ENCODE measurements around the gene RASA3. TPM values are rescaled to one million over a fixed set of nuclear protein-coding genes. Genes with fewer than 3 reads are reported as not detected.

Gene RASA3
- total and polyA plus RNA-seq, 11 donors = 4.8 to 24.2 (median 9.7) TPM

DNA sequence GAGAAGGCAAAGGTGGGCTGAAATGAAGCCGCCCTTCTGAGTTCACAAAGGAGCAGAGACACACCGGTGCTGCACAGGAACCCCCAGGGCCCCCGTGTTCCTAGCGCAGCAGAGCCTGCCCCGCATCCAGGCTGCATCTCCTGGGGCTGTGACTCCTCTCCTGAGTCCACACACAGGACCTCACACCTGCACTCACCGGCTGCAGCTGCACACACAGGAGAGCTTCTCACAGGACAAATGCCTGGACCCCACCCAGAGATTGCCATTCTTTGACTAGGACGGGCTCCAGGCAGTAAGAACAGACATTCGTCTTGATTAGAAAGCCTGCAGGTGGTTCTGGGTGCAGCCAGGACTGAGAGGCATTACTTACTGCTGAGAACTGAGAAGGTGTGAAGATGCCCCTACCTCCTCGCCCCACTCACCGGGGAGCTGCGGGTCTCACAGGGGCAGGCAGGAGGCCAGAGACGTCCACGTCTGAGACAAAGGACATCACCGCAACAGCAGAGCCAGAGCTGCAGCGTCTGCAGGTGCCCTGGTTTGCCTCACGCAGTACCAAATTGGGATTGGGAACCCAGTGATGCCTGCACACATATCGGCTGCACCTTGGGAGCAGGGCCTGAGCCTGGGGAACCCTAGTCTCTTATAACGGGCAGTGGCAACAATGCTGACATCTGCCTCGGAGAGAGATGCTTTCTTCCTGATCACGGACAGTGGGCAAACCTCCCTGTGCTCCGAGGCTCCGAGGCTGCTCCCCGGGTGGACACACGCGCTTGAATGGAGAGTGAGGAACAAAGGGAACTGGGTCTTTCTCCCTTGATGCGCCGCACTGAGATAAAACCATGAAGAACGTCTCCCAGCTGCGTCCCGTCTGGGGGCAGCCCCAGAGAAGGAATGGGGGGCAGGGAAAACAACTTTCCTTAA, 50.4 kb downstream of the RASA3 start:
- Histone ChIP-seq H3K27ac (no peak overlapping the region), H3K27me3 (no peaks in the 10 kb centered on the region), H3K9me3 (no peaks in the 10 kb centered on the region), H3K4me1 (peaks cover 0 to 22% (median 7%) of the 10 kb centered on the region in 12 donors), H3K36me3 (no peaks in the 10 kb centered on the region), H3K4me3 (no peak overlapping the region)
- ATAC-seq (no peak), DNase-seq (peak in 3 of 5 donors; percentile 3 to 20 (median 13))
- intact Hi-C loops (cut with DNase I) = no loop called here
- WGBS, 4 donors = 90 to 94% (median 92%) methylated on average over 27 to 30 of the region's 30 CpGs
- no peak for TF ChIP-seq POLR2A (IDR thresholded peaks at IDR 0.05)

DNA sequence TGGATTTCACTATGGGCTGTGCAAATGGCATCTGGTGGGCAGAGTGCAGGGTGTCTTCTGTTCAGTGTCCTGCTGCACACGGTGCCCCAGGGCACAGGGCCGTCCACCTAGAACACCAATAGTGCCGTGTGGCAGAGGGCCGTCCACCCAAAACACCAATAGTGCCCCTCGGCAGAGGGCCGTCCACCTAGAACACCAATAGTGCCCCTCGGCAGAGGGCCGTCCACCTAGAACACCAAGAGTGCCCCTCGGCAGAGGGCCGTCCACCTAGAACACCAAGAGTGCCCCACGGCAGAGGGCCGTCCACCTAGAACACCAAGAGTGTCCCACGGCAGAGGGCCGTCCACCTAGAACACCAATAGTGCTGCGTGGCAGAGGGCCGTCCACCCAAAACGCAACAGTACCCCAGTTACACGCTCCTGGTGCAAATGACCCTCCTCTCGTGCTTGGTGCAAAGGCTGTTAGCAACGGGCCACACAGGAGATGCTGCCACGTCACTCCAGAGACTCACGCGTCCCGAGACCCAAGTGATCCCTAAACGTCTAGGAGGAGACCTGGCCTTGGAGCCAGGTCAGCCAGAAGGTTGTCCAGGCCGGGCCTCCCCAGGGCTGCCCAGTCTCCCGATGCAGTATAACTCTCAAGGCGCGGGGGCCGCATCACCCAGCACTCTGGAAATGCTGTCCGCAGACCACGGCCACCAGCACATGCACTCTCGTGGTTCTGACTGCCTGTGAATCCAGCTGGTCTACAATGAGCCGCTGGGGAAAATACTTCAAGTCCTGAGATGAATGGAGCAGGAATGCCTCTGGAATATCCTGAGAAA, 51.5 kb downstream of the RASA3 start:
- Histone ChIP-seq H3K9me3 (no peaks in the 10 kb centered on the region), H3K36me3 (no peaks in the 10 kb centered on the region), H3K4me1 (peaks cover 0 to 22% (median 7%) of the 10 kb centered on the region in 12 donors), H3K4me3 (no peak overlapping the region), H3K27me3 (no peaks in the 10 kb centered on the region), H3K27ac (no peak overlapping the region)
- DNase-seq (peak in 4 of 5 donors; percentile 1 to 47 (median 20)), ATAC-seq (no peak)
- no peak for TF ChIP-seq POLR2A (IDR thresholded peaks at IDR 0.05)
- intact Hi-C loops (cut with DNase I) = no loop called here
- 94 to 97% (median 95%) methylated on average over 19 to 34 of the region's 34 CpGs for WGBS, 4 donors

DNA sequence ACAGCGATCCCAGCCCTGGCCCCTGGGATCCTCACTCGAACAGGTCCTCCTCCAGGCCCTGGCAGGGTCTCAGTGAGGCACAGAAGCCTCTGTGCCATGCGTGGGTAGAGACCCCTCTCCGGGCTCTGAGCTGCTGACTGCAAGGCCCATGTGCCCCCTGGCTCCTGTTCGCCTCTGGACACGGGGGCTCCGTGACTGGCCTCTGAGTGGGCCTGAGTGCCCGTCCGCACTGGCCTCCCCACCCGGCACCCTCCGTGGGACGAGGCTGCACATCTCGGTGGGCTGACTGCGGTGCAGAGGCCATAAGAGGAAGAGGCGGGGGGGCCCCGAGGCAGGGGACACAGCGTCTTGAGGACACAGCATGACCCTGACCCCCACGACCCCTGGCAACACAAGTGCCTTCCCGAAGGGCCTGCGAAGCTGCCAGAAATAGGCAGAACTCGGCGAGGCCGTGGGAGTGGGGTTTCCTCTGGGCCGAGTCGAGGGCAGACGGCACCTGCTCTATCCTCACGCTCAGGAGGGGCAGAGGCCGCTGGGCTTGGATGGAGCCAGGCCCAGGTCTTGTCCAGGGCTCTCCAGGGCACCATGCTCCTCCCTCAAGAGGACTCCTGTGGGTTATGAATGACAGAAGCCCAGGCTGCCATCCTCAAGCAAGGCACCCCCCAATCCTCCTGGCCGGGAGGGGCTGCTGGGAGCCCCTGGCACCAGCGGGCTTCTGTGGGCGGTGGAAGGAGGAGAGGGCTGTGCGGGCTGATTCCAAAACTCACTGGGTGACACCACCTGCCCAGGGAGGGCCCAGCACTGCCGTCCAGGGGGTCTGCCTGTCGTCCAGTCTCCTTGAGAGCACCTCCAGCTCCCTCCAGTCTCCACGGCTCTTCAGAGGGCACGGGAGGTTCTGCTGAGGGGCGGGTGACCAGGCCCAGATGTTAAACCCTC, 52.6 kb downstream of the RASA3 start:
- Histone ChIP-seq H3K27me3 (no peaks in the 10 kb centered on the region), H3K4me1 (peaks cover 0 to 22% (median 7%) of the 10 kb centered on the region in 12 donors), H3K4me3 (no peak overlapping the region), H3K36me3 (peaks cover 0 to 4% (median 0%) of the 10 kb centered on the region in 9 donors), H3K9me3 (no peaks in the 10 kb centered on the region), H3K27ac (peak overlapping the region in 1 of 12 donors; percentile 55)
- ATAC-seq (no peak), DNase-seq (peak in 3 of 5 donors; percentile 16 to 51 (median 28))
- intact Hi-C loops (cut with DNase I) = no loop called here
- WGBS, 4 donors = 83 to 90% (median 88%) methylated on average over 19 to 37 of the region's 37 CpGs
- TF ChIP-seq POLR2A (IDR thresholded peaks at IDR 0.05) = no peak
- TF ChIP-seq, protein P1, sequence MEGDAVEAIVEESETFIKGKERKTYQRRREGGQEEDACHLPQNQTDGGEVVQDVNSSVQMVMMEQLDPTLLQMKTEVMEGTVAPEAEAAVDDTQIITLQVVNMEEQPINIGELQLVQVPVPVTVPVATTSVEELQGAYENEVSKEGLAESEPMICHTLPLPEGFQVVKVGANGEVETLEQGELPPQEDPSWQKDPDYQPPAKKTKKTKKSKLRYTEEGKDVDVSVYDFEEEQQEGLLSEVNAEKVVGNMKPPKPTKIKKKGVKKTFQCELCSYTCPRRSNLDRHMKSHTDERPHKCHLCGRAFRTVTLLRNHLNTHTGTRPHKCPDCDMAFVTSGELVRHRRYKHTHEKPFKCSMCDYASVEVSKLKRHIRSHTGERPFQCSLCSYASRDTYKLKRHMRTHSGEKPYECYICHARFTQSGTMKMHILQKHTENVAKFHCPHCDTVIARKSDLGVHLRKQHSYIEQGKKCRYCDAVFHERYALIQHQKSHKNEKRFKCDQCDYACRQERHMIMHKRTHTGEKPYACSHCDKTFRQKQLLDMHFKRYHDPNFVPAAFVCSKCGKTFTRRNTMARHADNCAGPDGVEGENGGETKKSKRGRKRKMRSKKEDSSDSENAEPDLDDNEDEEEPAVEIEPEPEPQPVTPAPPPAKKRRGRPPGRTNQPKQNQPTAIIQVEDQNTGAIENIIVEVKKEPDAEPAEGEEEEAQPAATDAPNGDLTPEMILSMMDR (IDR thresholded peaks at IDR 0.05) = no peak

DNA sequence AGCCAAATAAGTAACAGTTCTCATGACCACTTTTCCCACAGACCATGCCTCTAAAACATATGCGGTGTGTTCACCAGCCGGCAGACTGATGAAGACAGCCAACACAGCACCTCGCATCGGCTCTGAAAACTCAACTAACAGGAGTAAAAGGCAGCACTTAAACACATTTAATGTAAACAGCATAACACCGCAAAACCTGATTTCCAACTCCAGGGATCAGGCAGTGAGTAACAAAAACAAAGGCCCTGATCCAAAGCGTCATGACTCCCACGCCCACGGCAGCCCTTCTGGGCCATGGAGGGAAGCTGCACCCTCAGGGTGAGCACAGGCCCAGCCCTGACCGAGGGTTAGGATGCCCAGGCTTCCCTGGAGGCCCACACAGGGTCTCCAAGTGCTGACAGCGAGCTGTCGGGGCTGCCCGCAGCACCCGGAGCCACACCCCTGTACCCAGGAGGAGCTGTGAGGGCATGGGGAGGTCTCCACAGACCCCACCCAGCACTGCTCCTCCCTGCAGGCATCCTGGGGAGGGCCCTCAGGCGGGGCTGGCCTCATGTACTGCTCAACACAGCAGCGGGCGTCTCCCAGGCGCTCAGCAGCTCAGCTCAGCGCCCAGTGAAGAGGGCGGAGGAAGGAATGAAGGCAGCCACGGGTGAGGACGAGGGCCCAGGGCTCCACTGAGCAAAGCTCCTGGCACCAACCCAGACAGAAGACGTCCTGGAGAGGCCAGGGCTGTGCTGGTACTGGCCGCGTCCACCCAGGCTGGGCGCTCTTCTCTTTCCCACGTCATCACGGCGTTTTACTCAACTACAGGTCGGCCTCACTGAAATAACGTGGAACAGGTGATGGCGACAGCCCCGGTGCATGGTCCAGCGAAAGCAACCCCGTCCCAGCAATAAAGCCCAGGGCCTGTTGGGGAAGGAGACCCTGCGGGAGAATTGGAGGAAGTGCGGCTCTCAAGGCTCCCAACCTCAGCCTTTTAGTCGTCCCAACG, 53.7 kb downstream of the RASA3 start:
- WGBS, 4 donors = 79 to 87% (median 82%) methylated on average over 37 to 38 of the region's 38 CpGs
- H3K4me3 ChIP-seq = no peak overlapping the region
- no peaks in the 10 kb centered on the region for H3K9me3 ChIP-seq
- DNase-seq (peak in 4 of 5 donors; percentile 29 to 71 (median 62)), ATAC-seq (peak; percentile 65 to 86 (median 84))
- H3K36me3 ChIP-seq = peaks cover 0 to 10% (median 0%) of the 10 kb centered on the region in 9 donors
- H3K27me3 ChIP-seq = no peaks in the 10 kb centered on the region
- intact Hi-C loops (cut with DNase I) = no loop called here
- peak overlapping the region in 9 of 12 donors; percentile 31 to 64 (median 49) for H3K27ac ChIP-seq
- TF ChIP-seq, protein P1 (IDR thresholded peaks at IDR 0.05) = no peak
- H3K4me1 ChIP-seq = peaks cover 0 to 28% (median 7%) of the 10 kb centered on the region in 12 donors
